ENCODE results near the gene UCK2.

UCK2 gene

GRCh38 chr1:165845992-165846748, 18.8 kb downstream of the UCK2 start:
- H3K4me3 ChIP-seq, result no peak overlapping the region
- TF ChIP-seq CTCF (IDR thresholded peaks at IDR 0.05), result no peak
- DNase-seq (ENCODE audit: low spot score), result no peak
- H3K27ac ChIP-seq, result no peak overlapping the region

GRCh38 chr1:165847486-165847885, 20.1 kb downstream of the UCK2 start:
- no peak overlapping the region for H3K27ac ChIP-seq
- DNase-seq (ENCODE audit: low spot score), result no peak
- no peak overlapping the region for H3K4me3 ChIP-seq
- TF ChIP-seq CTCF (IDR thresholded peaks at IDR 0.05), result no peak

GRCh38 chr1:165849353-165850133, 22.1 kb downstream of the UCK2 start:
- Histone ChIP-seq H3K4me3 (no peak overlapping the region), H3K27ac (no peak overlapping the region)
- DNase-seq (ENCODE audit: low spot score), result no peak
- no peak for TF ChIP-seq CTCF (IDR thresholded peaks at IDR 0.05)

GRCh38 chr1:165851034-165851658, 23.7 kb downstream of the UCK2 start:
- TF ChIP-seq CTCF (IDR thresholded peaks at IDR 0.05), result no peak

GRCh38 chr1:165852871-165853270, 25.5 kb downstream of the UCK2 start:
- no peak overlapping the region for H3K4me3 ChIP-seq
- H3K27ac ChIP-seq, result no peak overlapping the region
- no peak for DNase-seq (ENCODE audit: low spot score)
- no peak for TF ChIP-seq CTCF (IDR thresholded peaks at IDR 0.05)

More at GRCh38 chr1:165851034-165851658, 23.7 kb downstream of the UCK2 start:
- no peak for DNase-seq (ENCODE audit: low spot score)
- Histone ChIP-seq H3K27ac (no peak overlapping the region), H3K4me3 (no peak overlapping the region)

- no peak for DNase-seq (ENCODE audit: low spot score)
- no peak overlapping the region for H3K4me3 ChIP-seq
- TF ChIP-seq CTCF (IDR thresholded peaks at IDR 0.05), result no peak
- H3K27ac ChIP-seq, result no peak overlapping the region
Observed at GRCh38 chr1:165853528-165854075, 26.2 kb downstream of the UCK2 start.

Data from coronary artery (tissue), 2 donors.